A549 treated with AZD2906 at 1 μM for 4 hours (cell line): ENCODE results near the gene CTSC. TPM values are rescaled to one million over a fixed set of nuclear protein-coding genes. Genes with fewer than 3 reads are reported as not detected.

Source experiments
- total RNA-seq: library from RNA; stranded (reverse); fragments of 200-300 nt; extraction: Qiagen RNA extraction; gene quantifications from 5 replicates; pipeline ENCODE4 v1.2.3, GENCODE V29; 2022

CTSC gene
- total RNA-seq: 58.1 to 67.3 TPM (median 65.9 TPM) in 5 replicates

DNA sequence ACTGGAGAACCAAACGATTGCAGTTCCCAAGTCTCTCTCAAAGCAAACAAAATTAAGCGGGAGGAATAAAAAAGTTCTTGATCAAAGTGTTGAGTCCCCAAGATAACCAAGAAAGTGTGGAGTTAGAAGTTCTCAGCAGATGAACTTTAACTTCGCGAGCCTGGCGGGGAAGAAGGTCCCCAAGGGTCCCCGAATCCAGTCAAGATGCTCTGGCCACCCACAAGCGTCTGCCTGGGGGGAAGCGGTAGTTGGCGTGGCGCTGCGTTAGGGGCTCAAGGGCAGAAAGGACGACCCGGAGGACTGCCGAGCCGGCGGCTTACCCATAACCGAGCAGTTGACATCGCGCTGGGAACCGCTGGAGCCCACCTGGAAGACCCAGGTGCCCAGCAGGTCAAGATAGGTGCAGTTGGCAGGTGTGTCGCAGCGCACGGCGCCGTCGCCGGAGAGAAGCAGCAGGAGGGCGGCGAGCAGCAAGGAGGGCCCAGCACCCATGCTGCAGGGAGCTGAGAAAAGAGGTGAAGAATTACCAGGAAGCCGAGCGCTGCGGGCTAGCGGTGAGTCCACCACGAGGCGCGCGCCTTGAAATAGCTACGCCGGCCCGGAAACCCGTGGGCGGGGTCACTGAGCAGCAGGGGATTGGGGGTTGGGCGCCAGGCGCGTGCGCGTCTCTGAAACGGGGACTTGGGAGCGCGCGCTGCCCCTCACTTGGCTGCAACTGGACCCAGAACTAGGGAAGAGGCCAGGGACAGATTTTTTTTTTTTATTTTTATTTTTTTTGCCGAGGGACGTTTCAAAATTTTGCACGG lies at the start of gene CTSC:
CTSC (minus strand) TSS at position 556 of the 806 bp plus-strand sequence; CDS start at position 492, 64 bp downstream.

Other genes starting within 250 kb of the CTSC start
- gene RAB38, start 162.3 kb downstream of the CTSC start, total RNA-seq: 0.77 to 1.2 TPM (median 0.94 TPM) in 5 replicates